CD4-positive, alpha-beta T cell (primary cell): ENCODE data around the gene PTP4A1. TPM values are rescaled to one million over a fixed set of nuclear protein-coding genes. Genes with fewer than 3 reads are reported as not detected.

Experiments used
- ATAC-seq: fragments of 200-7000 bp; cut with Tn5 transposase; one replicate; pipeline ENCODE4 v1.10.0; 2022; ENCODE audit warnings: mild to moderate bottlenecking; ENCODE audit not compliant: poor library complexity
- CTCF ChIA-PET: fragments of 350-600 bp; sonication (Branson Sonifier 250); formaldehyde crosslinking; loops from one replicate; lab custom pipeline; 2021; ENCODE audit warnings: antibody characterized with exemption, inconsistent platforms; lab: Charles Lee
- POLR2A ChIA-PET: fragments of 350-600 bp; sonication (Branson Sonifier 250); formaldehyde crosslinking; loops from one replicate; lab custom pipeline; 2021; ENCODE audit warnings: antibody characterized with exemption, inconsistent platforms; lab: Charles Lee
- DNase-seq, 14 experiments: peaks; one replicate each; pipeline ENCODE4 v3.0.0-alpha.2; 2013 to 2020; ENCODE audit warnings: mixed read lengths in 2 of 14
- H3K27ac ChIP-seq, 2 donors: one replicate each; pipeline versions ENCODE4 v1.5.1 to v1.7.0; 2013; ENCODE audit warnings: low read length in 2 of 2, low read depth in 1 of 2, mild to moderate bottlenecking in 1 of 2
- H3K27me3 ChIP-seq, 2 experiments: 1 replicate in 1 of 2; 2 replicates in 1 of 2; pipeline versions ENCODE4 v1.6.1 to v1.7.0; 2013; ENCODE audit warnings: low read length in 2 of 2, control low read depth in 1 of 2, mild to moderate bottlenecking in 1 of 2, moderate library complexity in 1 of 2; ENCODE audit not compliant: insufficient read depth in 2 of 2, control insufficient read depth in 1 of 2
- H3K36me3 ChIP-seq: one replicate; pipeline ENCODE4 v1.6.1; 2013; ENCODE audit warnings: low read length, control low read depth; ENCODE audit not compliant: insufficient read depth
- H3K4me1 ChIP-seq: one replicate; pipeline ENCODE4 v1.6.1; 2013; ENCODE audit warnings: low read length, control low read depth; ENCODE audit not compliant: insufficient read depth
- H3K4me3 ChIP-seq: one replicate; pipeline ENCODE4 v1.5.1; 2013; ENCODE audit warnings: mild to moderate bottlenecking, low read length, moderate library complexity
- H3K9me3 ChIP-seq, 2 experiments: 1 replicate in 1 of 2; 2 replicates in 1 of 2; pipeline versions ENCODE4 v1.6.1 to v1.7.0; 2013; ENCODE audit warnings: low read length in 2 of 2, mild to moderate bottlenecking in 2 of 2, control low read depth in 1 of 2, moderate library complexity in 1 of 2; ENCODE audit not compliant: control insufficient read depth in 1 of 2, insufficient read depth in 1 of 2
- H3K27ac Mint-ChIP-seq: one replicate; pipeline ENCODE4 v1.8.0; 2020; ENCODE audit warnings: mixed read lengths
- H3K27me3 Mint-ChIP-seq: one replicate; pipeline ENCODE4 v1.8.0; 2021; ENCODE audit warnings: mixed read lengths
- H3K36me3 Mint-ChIP-seq: one replicate; pipeline ENCODE4 v1.8.0; 2021; ENCODE audit warnings: low read depth, mixed read lengths
- H3K4me1 Mint-ChIP-seq: one replicate; pipeline ENCODE4 v1.8.0; 2021; ENCODE audit warnings: low read depth, mixed read lengths
- H3K4me3 Mint-ChIP-seq: one replicate; pipeline ENCODE4 v1.8.0; 2020; ENCODE audit warnings: mild to moderate bottlenecking, mixed read lengths
- H3K9me3 Mint-ChIP-seq: one replicate; pipeline ENCODE4 v1.8.0; 2020; ENCODE audit warnings: mixed read lengths
- intact Hi-C, 2 experiments: fragments of 100-400 bp; cut with DNase I in 1 of 2; cut with micrococcal nuclease in 1 of 2; formaldehyde crosslinking; loops; one replicate each; pipeline versions ENCODE4 v1.15.1 to v1.9.0; 2023 to 2025; cut with DNase I, micrococcal nuclease
- total RNA-seq, 174 experiments: library from RNA in 2 of 174; stranded (reverse) in 2 of 174; gene quantifications; one replicate each; pipeline ENCODE4 v1.2.3 and lab custom pipeline; 2021 to 2026
- TF ChIP-seq, protein P1 (sequence below): fragments of 200-600 bp; IDR thresholded peaks from one replicate; pipeline ENCODE4 v1.8.0; 2022; ENCODE audit warnings: antibody characterized with exemption, mild to moderate bottlenecking

PTP4A1 gene
- total RNA-seq, 2 experiments from 2014 or later = 254 to 258 TPM

DNA sequence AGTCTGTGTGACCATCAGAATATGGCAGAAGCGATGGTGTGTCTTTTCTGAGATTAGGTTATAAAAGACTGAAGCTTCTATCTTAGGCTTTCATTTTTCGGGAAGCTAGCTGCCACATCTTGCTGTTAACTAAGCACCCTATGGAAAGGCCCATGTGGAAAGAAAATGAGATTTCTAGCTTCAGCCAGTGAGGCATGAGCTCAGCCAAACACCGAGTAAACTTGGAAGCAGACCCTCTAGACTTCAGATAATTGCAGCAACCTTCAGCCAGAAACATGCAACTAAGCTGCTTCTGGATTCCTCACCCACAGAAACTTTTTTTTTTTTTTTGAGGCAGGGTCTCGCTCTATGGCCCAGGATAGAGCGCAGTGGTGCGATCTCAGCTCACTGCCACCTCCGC, 20.6 kb downstream of the PTP4A1 start:
- H3K4me1 ChIP-seq = peaks cover 2% of the 10 kb centered on the region
- H3K36me3 ChIP-seq = no peaks in the 10 kb centered on the region
- no peak overlapping the region for H3K27ac ChIP-seq
- Mint-ChIP-seq H3K4me3 (no peak overlapping the region), H3K27me3 (peaks cover 18% of the 10 kb centered on the region), H3K4me1 (peaks cover 2% of the 10 kb centered on the region), H3K9me3 (no peaks in the 10 kb centered on the region), H3K27ac (no peak overlapping the region), H3K36me3 (no peaks in the 10 kb centered on the region)
- TF ChIP-seq, protein P1, sequence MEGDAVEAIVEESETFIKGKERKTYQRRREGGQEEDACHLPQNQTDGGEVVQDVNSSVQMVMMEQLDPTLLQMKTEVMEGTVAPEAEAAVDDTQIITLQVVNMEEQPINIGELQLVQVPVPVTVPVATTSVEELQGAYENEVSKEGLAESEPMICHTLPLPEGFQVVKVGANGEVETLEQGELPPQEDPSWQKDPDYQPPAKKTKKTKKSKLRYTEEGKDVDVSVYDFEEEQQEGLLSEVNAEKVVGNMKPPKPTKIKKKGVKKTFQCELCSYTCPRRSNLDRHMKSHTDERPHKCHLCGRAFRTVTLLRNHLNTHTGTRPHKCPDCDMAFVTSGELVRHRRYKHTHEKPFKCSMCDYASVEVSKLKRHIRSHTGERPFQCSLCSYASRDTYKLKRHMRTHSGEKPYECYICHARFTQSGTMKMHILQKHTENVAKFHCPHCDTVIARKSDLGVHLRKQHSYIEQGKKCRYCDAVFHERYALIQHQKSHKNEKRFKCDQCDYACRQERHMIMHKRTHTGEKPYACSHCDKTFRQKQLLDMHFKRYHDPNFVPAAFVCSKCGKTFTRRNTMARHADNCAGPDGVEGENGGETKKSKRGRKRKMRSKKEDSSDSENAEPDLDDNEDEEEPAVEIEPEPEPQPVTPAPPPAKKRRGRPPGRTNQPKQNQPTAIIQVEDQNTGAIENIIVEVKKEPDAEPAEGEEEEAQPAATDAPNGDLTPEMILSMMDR = no peak
- no peak overlapping the region for H3K4me3 ChIP-seq
- ChIA-PET CTCF (no interaction called here), POLR2A (interaction anchor here (1.7 kb wide), 1 partner anchor 19 kb away, joined by 5 read pairs; no protein-coding TSS in a partner anchor)
- DNase-seq = no peak
- no peaks in the 10 kb centered on the region for H3K9me3 ChIP-seq
- intact Hi-C loops = no loop called here
- ATAC-seq = no peak
- no peaks in the 10 kb centered on the region for H3K27me3 ChIP-seq

DNA sequence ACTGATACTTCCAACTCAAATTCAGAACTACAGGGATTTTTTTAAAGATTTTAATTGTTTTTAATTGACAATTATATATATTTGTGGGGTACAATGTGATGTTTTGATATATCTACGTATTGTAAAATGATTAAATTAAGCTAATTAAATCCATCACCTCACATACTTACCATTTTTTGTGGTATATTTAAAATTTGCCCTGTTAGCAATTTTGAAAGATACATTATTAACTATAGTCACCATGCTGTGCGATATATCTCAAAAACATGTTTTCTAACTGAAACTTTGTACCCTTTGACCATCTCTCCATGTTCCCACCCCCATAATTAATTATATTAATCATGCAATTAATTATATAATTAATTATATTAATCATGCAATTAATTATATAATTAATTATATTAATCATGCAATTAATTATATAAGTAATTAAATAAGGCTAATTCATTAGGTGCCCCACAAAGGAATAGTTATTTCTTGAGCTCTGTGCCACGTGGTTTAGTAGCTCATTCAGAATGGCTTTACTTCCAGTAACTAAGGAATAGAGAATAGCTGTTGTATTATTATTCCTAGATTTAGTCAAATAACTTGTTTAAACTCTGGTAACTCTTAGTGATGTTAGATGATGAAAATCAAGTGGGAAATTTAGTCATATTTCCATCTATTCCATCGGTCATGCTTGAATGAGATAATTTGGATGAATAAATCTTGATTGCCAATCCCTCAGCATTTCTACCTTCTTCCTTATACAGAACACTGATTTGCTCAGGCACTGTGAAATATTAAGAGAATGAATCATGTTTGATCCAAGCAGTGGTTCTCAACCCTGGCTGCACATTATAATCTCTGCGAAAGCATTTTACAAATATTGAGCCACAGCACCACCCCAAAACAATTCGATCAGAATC, 25.1 kb downstream of the PTP4A1 start:
- Histone ChIP-seq H3K36me3 (no peaks in the 10 kb centered on the region), H3K9me3 (no peaks in the 10 kb centered on the region), H3K27ac (no peak overlapping the region), H3K4me1 (peaks cover 11% of the 10 kb centered on the region), H3K27me3 (no peaks in the 10 kb centered on the region), H3K4me3 (peak overlapping the region; percentile 53)
- DNase-seq (no peak), ATAC-seq (no peak)
- H3K36me3 Mint-ChIP-seq = no peaks in the 10 kb centered on the region
- peaks cover 15% of the 10 kb centered on the region for H3K4me1 Mint-ChIP-seq
- intact Hi-C loops = loop anchor here (1.0 to 5.0 kb wide), 3 partner anchors 40 to 167 kb away; partner anchors contain the start of gene PHF3 (in 1 of the 2)
- peaks cover 18% of the 10 kb centered on the region for H3K27me3 Mint-ChIP-seq
- peak overlapping the region; percentile 87 for H3K4me3 Mint-ChIP-seq
- POLR2A ChIA-PET = interaction anchor here (1.9 to 2.4 kb wide), 4 partner anchors 20 to 167 kb away, joined by 4 to 23 read pairs (median 12); partner anchors contain the start of gene PHF3
- no peak overlapping the region for H3K27ac Mint-ChIP-seq
- CTCF ChIA-PET = interaction anchor here (0.6 to 2.5 kb wide), 5 partner anchors 16 to 206 kb away, joined by 4 to 31 read pairs (median 8); no protein-coding TSS in a partner anchor
- H3K9me3 Mint-ChIP-seq = no peaks in the 10 kb centered on the region
- TF ChIP-seq, protein P1 = no peak

DNA sequence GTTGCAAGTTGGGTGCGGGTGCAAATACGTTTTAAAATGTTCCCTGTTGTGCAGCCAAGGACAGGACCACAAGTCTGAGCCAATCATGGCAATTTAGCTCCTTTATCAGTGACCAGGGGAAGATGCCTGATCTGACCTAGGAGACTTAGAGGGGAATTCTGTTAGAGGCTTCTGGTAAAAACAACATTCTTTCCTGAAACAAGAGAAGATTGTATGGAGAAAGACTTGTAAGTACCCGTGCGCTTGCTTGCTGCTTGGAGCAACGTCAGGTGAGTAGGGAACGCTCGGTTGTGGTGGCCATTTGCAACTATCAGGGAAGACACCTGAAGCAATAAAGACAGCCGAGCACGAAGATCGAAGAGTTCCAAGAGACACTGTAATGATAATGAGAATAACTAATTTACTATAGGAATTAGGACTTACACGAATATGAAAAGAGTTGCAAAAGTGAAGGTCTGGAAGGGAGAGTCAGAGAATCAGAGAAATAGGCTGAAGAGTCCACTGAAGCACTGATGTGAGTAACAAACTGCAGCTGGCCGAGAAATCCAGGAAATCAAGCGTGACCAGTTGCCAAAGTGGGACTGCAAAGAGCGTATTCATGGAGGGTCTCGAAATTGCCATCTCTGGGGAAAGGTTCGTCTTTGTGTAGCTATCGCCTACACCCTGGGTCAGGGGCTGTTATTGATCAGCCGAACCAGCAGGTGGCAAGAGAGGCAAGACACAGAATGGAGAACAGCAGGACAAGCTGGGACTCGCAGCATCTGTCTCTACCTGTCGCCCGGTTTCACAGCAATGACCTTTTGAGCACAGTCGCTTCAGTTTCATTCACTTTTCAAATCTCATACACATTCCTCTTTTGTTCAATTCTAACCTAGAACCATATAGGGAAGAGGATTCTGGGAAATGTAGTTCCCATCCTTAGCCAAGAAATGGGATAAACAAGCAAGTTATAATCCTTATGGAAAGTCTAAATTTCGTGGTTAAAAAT, 26.1 kb downstream of the PTP4A1 start:
- TF ChIP-seq, protein P1 = peak; percentile 92
- Histone ChIP-seq H3K4me1 (peaks cover 11% of the 10 kb centered on the region), H3K9me3 (no peaks in the 10 kb centered on the region), H3K27ac (no peak overlapping the region), H3K4me3 (peak overlapping the region; percentile 53), H3K36me3 (no peaks in the 10 kb centered on the region), H3K27me3 (no peaks in the 10 kb centered on the region)
- Mint-ChIP-seq H3K4me1 (peaks cover 15% of the 10 kb centered on the region), H3K36me3 (no peaks in the 10 kb centered on the region), H3K27ac (no peak overlapping the region), H3K9me3 (no peaks in the 10 kb centered on the region), H3K27me3 (peaks cover 18% of the 10 kb centered on the region), H3K4me3 (peak overlapping the region; percentile 87)
- ATAC-seq (peak; percentile 99), DNase-seq (peak; percentile 58 to 88 (median 67))
- CTCF ChIA-PET = interaction anchor here (0.6 to 2.5 kb wide), 37 partner anchors 9 to 204 kb away, joined by 3 to 31 read pairs (median 4); partner anchors contain the start of gene PHF3
- intact Hi-C loops = loop anchor here (1.0 to 5.0 kb wide), 3 partner anchors 39 to 166 kb away; partner anchors contain the start of gene PHF3 (in 1 of the 2)
- POLR2A ChIA-PET = interaction anchor here (0.6 to 2.4 kb wide), 6 partner anchors 21 to 166 kb away, joined by 3 to 23 read pairs (median 6); partner anchors contain the start of gene PHF3
